HG03139 (cell line): Measurements from ENCODE around the gene TP53I13.

Experiments
- ATAC-seq: cut with Tn5 transposase; IDR thresholded peaks from one replicate; pipeline ENCODE4 v1.9.1; 2021; ENCODE audit not compliant: unreplicated experiment

The TP53I13 gene

DNA sequence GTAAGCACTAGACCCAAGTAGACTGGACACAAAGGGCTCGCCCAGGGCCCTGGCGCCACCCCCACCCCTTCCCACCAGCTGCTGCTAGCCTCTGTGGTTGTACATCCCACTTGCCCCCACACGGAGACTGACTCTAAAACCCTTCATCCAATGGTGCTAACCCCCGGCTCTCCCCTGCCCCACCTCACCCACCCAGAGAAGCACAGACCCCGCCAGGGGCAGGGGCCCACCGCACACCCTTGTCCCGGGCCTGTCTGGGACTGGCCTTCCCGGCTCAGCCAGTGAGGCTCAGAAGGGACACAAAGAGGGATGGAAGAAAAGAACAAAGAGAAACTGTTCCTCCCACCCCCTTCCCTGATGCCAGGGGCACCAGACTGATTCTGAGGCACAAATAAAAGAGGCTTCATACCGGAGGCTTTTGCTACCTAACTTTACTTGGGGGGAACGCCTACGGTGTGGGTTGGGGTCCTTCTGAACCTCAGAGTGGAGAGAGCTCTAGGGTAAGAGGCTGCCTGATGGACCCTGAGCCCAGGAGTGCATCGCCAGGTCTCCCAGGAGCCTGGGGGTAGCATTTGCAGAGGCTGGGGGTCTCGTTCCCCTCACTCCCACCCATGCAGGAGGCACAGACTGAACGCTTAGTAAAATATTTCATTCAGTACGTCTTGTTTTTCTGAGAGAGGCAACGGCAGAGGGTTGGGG lies 46.0 kb downstream of the TP53I13 start:
- no peak for ATAC-seq

GRCh38 chr17:29615048-29615385 lies 46.5 kb downstream of the TP53I13 start:
- no peak for ATAC-seq

GRCh38 chr17:29615492-29616299 lies 47.2 kb downstream of the TP53I13 start:
- ATAC-seq = no peak

DNA sequence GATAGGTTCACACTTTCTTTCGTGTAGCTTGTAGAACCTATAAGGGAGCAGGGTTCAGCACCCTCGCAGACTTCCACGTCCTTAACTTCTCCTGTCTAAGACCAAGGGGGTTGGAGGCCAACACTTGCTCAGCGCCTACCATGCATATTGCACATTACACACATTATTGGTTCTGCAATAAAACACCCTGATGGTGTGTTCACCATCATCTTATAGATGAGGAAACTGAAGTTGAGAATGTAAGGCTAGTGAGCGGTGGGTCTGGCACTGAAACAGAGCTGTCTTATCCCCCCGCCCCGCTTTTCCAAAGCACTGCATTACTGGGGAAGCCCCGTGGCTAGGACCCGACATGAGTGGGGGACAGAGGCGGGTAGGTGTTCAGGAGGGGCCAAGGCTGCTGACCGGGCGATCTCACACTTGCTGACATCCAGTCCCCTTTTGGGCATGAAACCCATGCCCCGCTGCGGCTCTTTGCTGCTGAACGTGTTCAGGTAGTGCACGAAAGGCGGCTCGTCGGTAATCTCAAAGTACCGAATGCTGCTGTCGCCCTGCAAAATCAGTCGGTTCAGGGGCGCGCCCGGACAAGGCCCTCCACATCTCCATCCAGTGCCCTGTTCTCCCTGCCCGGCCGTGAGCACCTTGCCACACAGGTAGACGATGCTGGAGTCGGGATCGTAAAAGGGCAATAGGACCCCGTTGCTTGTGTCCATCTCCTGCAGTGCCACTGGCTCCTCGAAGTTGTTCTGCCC lies 48.0 kb downstream of the TP53I13 start:
- ATAC-seq = no peak

- ATAC-seq = no peak
These were observed 48.6 kb downstream of the TP53I13 start for GRCh38 chr17:29617125-29617480.

DNA sequence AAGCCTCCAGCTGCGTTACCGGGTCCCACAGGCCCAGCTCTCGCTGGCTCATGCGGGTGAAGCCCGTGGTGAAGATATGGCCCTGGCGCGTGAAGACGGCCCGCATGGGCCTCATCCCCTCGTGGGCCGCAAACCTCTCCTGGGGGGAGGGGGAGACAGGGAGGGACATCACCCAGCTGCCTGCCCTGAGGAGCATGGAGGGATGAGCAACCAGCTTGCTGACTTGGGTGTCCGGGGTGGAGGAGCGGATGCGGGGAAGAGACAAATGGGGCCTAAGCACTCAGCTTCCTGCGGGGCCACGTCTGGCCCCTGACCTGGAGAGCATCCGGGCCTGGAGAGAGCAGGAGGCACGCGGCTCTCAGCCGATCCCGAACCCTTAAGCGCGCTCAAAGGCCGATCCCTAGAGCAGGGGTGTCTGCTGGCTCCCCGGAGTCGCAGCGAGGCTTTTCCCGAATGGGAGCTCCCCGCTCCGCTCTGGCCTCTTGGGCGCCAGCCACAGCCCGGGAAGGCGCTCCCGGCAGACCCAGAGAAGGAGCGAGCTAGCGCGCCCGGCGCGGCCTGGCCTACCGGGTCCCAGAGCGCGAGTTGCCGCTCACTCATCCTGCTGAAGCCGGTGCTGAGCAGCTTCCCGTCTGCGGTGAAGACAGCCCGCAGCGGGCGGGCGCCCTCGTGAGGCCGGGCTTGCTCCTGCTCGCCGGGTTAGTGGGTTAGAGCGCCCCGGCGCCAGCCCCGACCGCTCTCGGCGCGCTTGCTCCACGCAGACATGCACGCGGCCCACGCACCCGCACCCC lies 49.2 kb downstream of the TP53I13 start:
- ATAC-seq = peak; percentile 28

DNA sequence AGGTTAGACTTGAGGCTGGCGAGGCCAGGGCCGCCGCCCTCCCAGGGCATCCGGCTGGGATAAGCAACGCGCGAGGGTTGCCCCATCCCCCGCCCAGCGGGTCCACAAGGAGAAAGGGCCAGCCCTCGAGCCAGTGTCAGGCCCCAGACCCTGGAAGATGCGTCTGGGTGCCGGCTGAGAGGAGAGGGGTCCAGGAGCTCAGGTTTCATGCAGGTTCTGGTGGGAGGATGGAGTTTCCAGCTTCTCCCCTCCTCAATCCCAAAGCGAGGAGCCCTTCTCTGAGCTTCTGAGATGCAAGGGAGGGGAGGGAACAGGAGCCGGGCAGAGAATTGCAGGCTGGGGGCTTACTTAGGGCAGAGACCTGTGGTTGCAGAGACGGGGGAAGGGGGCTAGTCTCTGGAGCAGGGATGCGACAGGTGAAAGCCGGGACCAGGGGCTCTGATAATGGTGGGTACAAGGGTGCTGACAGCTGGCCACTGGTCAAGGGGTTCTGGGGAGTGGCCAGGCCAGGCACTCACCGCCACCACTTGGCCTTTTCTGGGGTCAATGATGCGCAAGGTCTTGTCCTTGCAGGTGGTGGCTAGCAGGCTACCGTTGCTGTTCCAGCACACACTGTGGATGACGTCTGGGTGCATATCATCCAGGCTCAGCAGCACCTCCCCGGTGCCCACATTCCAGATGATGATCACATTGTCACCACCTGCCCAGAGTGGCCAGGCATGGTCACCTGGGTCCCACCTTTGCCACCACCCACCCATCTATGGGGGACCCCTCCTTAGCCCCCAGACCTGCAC lies 50.0 kb downstream of the TP53I13 start:
- ATAC-seq = no peak

DNA sequence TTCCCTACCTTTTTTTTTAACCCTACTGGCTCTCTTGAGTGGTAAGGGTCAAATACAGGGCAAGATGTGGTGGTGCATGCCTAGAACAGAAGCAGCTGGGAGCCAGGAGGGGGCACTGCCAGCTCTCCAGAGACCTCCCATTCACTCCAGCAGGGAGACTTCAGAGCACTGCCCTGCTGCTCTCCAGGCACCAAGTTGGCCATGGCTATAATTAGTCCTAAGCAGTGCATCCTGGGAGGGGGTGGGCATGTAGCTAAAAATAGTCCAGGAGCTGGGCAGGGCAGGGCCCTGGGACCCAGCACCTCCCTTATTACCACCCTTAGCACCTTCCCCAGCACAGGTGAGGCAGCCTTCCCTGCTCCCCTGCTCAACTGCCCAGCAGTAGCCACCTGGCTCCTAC lies 50.8 kb downstream of the TP53I13 start:
- no peak for ATAC-seq

- no peak for ATAC-seq
These were observed 51.8 kb downstream of the TP53I13 start for GRCh38 chr17:29620271-29620670.

DNA sequence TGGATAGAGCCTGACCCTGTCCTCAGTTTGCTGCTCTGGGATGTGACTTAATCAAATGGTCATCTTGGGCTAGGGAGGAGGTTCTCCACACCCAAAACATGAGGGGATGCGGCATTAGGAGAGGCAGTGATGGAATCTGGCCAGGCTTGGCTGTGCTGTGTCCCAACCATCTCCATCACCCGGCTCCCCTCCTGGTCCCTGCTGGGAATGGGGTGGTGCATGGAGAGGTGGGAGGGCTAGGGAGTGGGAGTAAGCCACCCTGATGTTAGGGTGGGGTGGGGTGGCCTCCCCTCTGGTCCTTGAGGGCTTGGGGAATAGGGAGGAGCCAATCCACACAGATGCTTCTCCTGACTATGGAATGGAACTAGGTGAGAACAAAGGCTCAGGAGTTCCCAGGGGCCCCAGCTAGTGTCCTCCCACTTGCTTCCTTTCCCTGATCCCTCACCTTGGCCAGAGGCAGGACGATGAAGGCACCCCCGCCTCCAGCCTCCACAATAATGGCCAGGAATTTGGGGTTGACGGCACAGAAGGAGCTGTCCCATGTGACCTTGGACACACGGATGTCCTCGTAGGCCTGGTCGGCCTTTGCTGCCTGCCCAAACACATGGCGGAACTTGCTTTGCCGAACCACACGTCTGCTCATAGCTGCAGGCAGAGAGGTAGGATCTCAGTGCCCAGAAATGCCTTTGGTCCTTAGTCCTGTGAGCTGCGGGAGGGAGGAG lies 52.4 kb downstream of the TP53I13 start:
- no peak for ATAC-seq

DNA sequence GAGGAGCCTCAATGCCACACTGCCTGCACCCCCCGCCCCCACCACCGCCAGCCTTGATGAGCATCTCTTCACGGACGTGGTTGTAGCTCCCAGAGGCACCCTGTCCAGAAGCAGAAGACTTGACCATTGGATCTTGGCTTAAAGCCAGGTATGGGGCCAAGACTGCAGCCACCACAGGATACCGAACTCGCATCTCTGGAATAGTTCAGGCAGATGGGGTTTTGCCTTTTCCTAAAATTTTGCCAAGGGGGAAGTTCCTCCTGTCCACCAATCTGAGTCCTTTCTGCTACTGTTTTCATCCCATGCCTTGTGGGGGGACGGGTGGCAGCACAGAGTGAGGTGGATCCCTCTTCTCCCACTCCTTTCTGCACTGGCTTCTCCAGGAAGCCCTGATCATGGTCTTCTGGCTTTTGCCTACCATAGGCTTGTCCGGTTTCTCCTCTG lies 53.3 kb downstream of the TP53I13 start:
- ATAC-seq = no peak
